Measurements from ENCODE around the gene MAPK8IP1.

MAPK8IP1 gene

GRCh38 chr11:45860348-45860747, 25.1 kb upstream of the MAPK8IP1 start:
- DNase-seq (ENCODE audit: low read depth), result no peak

GRCh38 chr11:45860764-45861510, 24.5 kb upstream of the MAPK8IP1 start:
- DNase-seq (ENCODE audit: low read depth), result no peak

- no peak for DNase-seq (ENCODE audit: low read depth)
Measured at GRCh38 chr11:45864041-45864440, 21.4 kb upstream of the MAPK8IP1 start.

GRCh38 chr11:45869551-45869950, 15.9 kb upstream of the MAPK8IP1 start:
- no peak for DNase-seq (ENCODE audit: low read depth)

- DNase-seq (ENCODE audit: low read depth), result no peak
Measured at GRCh38 chr11:45870706-45871105, 14.7 kb upstream of the MAPK8IP1 start.

- DNase-seq (ENCODE audit: low read depth), result no peak
Measured at GRCh38 chr11:45871638-45872037, 13.8 kb upstream of the MAPK8IP1 start.

GRCh38 chr11:45872651-45873356, 12.6 kb upstream of the MAPK8IP1 start:
- no peak for DNase-seq (ENCODE audit: low read depth)

GRCh38 chr11:45876401-45876800, 9.1 kb upstream of the MAPK8IP1 start:
- DNase-seq (ENCODE audit: low read depth), result no peak

- DNase-seq (ENCODE audit: low read depth), result no peak
Measured at GRCh38 chr11:45877221-45877620, 8.2 kb upstream of the MAPK8IP1 start.

GRCh38 chr11:45877845-45878244, 7.6 kb upstream of the MAPK8IP1 start:
- DNase-seq (ENCODE audit: low read depth), result no peak

GRCh38 chr11:45879803-45880686, 5.4 kb upstream of the MAPK8IP1 start:
- no peak for DNase-seq (ENCODE audit: low read depth)

- no peak for DNase-seq (ENCODE audit: low read depth)
Measured at GRCh38 chr11:45880772-45881570, 4.5 kb upstream of the MAPK8IP1 start.

GRCh38 chr11:45881708-45882368, 3.6 kb upstream of the MAPK8IP1 start:
- DNase-seq (ENCODE audit: low read depth), result no peak

- DNase-seq (ENCODE audit: low read depth), result no peak
Measured at GRCh38 chr11:45884596-45885185, 760 bp upstream of the MAPK8IP1 start.

- DNase-seq (ENCODE audit: low read depth), result no peak
Measured at GRCh38 chr11:45885921-45886721, 670 bp downstream of the MAPK8IP1 start.

GRCh38 chr11:45886816-45887520, 1.5 kb downstream of the MAPK8IP1 start:
- no peak for DNase-seq (ENCODE audit: low read depth)

- no peak for DNase-seq (ENCODE audit: low read depth)
Measured at GRCh38 chr11:45887587-45887986, 2.1 kb downstream of the MAPK8IP1 start.

GRCh38 chr11:45889555-45889954, 4.1 kb downstream of the MAPK8IP1 start:
- no peak for DNase-seq (ENCODE audit: low read depth)

GRCh38 chr11:45889966-45890365, 4.5 kb downstream of the MAPK8IP1 start:
- no peak for DNase-seq (ENCODE audit: low read depth)
